Measurements from ENCODE around the gene CXCR1.

DNA sequence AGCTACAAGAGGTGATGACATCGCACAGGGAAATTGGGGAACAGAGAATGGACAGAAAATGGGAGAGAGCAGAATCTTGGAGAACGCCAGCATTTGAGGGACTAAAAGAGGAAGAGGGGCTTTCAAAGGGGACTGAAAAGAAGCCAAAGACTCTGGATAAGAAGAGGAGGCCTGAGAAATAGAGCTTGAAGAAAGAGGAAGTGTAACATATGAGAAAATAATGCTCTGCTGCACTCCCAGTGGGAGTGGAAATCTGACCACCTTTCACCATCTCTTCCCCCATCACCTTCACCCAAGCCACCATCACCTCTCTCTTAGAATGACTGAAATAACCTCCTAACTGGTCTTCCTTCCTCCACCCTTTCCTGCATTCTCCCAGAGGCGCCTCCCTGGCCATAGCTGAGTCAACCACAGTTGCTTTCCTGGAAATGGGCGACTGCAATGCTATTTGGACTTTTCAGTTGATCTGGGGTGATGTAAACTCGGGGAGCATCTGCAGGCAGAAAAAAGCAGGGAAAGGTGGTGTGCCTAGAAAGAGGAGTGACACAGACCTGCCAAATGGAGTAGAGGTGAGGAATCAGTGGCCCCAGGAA lies 16.8 kb downstream of the CXCR1 start:
- no peak for TF ChIP-seq SNRNP70 (optimal IDR thresholded peaks at IDR 0.05; ENCODE audit: low read depth, low read length)
- no peak for TF ChIP-seq GABPA (tag; conservative IDR thresholded peaks at IDR 0.05; ENCODE audit: low read depth)
- no peak for TF ChIP-seq EP300 (IDR thresholded peaks at IDR 0.05; ENCODE audit: low read length)
- TF ChIP-seq, protein P1, sequence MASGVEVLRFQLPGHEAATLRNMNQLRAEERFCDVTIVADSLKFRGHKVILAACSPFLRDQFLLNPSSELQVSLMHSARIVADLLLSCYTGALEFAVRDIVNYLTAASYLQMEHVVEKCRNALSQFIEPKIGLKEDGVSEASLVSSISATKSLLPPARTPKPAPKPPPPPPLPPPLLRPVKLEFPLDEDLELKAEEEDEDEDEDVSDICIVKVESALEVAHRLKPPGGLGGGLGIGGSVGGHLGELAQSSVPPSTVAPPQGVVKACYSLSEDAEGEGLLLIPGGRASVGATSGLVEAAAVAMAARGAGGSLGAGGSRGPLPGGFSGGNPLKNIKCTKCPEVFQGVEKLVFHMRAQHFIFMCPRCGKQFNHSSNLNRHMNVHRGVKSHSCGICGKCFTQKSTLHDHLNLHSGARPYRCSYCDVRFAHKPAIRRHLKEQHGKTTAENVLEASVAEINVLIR (CRISPR knock-in tag; IDR thresholded peaks at IDR 0.05), result no peak
- no peak for TF ChIP-seq ZKSCAN1 (IDR thresholded peaks at IDR 0.05; ENCODE audit: low read depth, low read length)
- TF ChIP-seq, protein P2, sequence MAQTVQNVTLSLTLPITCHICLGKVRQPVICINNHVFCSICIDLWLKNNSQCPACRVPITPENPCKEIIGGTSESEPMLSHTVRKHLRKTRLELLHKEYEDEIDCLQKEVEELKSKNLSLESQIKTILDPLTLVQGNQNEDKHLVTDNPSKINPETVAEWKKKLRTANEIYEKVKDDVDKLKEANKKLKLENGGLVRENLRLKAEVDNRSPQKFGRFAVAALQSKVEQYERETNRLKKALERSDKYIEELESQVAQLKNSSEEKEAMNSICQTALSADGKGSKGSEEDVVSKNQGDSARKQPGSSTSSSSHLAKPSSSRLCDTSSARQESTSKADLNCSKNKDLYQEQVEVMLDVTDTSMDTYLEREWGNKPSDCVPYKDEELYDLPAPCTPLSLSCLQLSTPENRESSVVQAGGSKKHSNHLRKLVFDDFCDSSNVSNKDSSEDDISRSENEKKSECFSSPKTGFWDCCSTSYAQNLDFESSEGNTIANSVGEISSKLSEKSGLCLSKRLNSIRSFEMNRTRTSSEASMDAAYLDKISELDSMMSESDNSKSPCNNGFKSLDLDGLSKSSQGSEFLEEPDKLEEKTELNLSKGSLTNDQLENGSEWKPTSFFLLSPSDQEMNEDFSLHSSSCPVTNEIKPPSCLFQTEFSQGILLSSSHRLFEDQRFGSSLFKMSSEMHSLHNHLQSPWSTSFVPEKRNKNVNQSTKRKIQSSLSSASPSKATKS (CRISPR knock-in tag; IDR thresholded peaks at IDR 0.05), result no peak
- TF ChIP-seq ZEB2 (IDR thresholded peaks at IDR 0.05), result no peak
- no peak for TF ChIP-seq GATA2 (CRISPR knock-in tag; IDR thresholded peaks at IDR 0.05)
- TF ChIP-seq, protein P3, sequence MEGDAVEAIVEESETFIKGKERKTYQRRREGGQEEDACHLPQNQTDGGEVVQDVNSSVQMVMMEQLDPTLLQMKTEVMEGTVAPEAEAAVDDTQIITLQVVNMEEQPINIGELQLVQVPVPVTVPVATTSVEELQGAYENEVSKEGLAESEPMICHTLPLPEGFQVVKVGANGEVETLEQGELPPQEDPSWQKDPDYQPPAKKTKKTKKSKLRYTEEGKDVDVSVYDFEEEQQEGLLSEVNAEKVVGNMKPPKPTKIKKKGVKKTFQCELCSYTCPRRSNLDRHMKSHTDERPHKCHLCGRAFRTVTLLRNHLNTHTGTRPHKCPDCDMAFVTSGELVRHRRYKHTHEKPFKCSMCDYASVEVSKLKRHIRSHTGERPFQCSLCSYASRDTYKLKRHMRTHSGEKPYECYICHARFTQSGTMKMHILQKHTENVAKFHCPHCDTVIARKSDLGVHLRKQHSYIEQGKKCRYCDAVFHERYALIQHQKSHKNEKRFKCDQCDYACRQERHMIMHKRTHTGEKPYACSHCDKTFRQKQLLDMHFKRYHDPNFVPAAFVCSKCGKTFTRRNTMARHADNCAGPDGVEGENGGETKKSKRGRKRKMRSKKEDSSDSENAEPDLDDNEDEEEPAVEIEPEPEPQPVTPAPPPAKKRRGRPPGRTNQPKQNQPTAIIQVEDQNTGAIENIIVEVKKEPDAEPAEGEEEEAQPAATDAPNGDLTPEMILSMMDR (IDR thresholded peaks at IDR 0.05 in 2 of 3, conservative IDR thresholded peaks at IDR 0.05 in 1 of 3; ENCODE audit: insufficient read depth in 2 of 3, low read depth in 1 of 3, low read length in 3 of 3), result no peak
- TF ChIP-seq BMI1 (IDR thresholded peaks at IDR 0.05; ENCODE audit: low read length), result no peak
- TF ChIP-seq, protein P4, sequence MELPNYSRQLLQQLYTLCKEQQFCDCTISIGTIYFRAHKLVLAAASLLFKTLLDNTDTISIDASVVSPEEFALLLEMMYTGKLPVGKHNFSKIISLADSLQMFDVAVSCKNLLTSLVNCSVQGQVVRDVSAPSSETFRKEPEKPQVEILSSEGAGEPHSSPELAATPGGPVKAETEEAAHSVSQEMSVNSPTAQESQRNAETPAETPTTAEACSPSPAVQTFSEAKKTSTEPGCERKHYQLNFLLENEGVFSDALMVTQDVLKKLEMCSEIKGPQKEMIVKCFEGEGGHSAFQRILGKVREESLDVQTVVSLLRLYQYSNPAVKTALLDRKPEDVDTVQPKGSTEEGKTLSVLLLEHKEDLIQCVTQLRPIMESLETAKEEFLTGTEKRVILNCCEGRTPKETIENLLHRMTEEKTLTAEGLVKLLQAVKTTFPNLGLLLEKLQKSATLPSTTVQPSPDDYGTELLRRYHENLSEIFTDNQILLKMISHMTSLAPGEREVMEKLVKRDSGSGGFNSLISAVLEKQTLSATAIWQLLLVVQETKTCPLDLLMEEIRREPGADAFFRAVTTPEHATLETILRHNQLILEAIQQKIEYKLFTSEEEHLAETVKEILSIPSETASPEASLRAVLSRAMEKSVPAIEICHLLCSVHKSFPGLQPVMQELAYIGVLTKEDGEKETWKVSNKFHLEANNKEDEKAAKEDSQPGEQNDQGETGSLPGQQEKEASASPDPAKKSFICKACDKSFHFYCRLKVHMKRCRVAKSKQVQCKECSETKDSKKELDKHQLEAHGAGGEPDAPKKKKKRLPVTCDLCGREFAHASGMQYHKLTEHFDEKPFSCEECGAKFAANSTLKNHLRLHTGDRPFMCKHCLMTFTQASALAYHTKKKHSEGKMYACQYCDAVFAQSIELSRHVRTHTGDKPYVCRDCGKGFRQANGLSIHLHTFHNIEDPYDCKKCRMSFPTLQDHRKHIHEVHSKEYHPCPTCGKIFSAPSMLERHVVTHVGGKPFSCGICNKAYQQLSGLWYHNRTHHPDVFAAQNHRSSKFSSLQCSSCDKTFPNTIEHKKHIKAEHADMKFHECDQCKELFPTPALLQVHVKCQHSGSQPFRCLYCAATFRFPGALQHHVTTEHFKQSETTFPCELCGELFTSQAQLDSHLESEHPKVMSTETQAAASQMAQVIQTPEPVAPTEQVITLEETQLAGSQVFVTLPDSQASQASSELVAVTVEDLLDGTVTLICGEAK (IDR thresholded peaks at IDR 0.05), result no peak
- TF ChIP-seq, protein P4 (CRISPR knock-in tag; IDR thresholded peaks at IDR 0.05), result no peak
- TF ChIP-seq ZNF232 (CRISPR knock-in tag; IDR thresholded peaks at IDR 0.05), result no peak
